GM23338 (cell line): ENCODE data around the gene ARHGAP9. TPM values are rescaled to one million over a fixed set of nuclear protein-coding genes. Genes with fewer than 3 reads are reported as not detected.

Source experiments
- CREB1 ChIP-seq: fragments of 250-450 bp; sonication (Bioruptor Pico); IDR thresholded peaks from 2 replicates; pipeline ENCODE4 v1.5.0; 2020; ENCODE audit warnings: low read depth, mild to moderate bottlenecking, moderate library complexity
- EZH2 ChIP-seq: fragments of 200-600 bp; sonication (generic); IDR thresholded peaks from one replicate; pipeline ENCODE4 v1.8.0; 2017; ENCODE audit warnings: antibody characterized with exemption, mild to moderate bottlenecking, low read depth; ENCODE audit not compliant: unreplicated experiment
- EZH2phosphoT487 ChIP-seq: fragments of 200-600 bp; sonication (generic); IDR thresholded peaks from one replicate; pipeline ENCODE4 v1.8.1; 2018; ENCODE audit warnings: antibody characterized with exemption; ENCODE audit not compliant: unreplicated experiment
- POLR2AphosphoS5 ChIP-seq: IDR thresholded peaks from 2 replicates; pipeline ENCODE4 v1.6.1; 2016; ENCODE audit warnings: antibody characterized with exemption, low read depth
- STAT1 ChIP-seq: IDR thresholded peaks from one replicate; pipeline ENCODE4 v1.6.1; 2016; ENCODE audit warnings: antibody characterized with exemption; ENCODE audit not compliant: unreplicated experiment
- ZNF114 ChIP-seq: fragments of 250-450 bp; sonication (Bioruptor Pico); IDR thresholded peaks from 2 replicates; pipeline ENCODE4 v1.5.0; 2020; ENCODE audit warnings: mild to moderate bottlenecking, moderate library complexity
- polyA plus RNA-seq: library from polyadenylated mRNA; unstranded; fragments of >200 nt; fragmentation: Nextera tagmentation; extraction: Ambion mirVana; gene quantifications from 2 replicates; pipeline ENCODE4 v1.2.1, GENCODE V29; 2016
- total RNA-seq: library from RNA; depleted of rRNA; stranded (reverse); fragments of >200 nt; shearing (Covaris generic); gene quantifications from 2 replicates; pipeline ENCODE4 v1.2.3, GENCODE V29; 2014
- TF ChIP-seq, protein P1 (sequence below): fragments of 250-450 bp; sonication (Bioruptor Pico); IDR thresholded peaks from 2 replicates; pipeline ENCODE4 v1.5.0; 2020; ENCODE audit warnings: mild to moderate bottlenecking, moderate library complexity
- TF ChIP-seq, protein P2 (sequence below): IDR thresholded peaks from one replicate; pipeline ENCODE4 v1.6.1; 2018; ENCODE audit warnings: antibody characterized with exemption; ENCODE audit not compliant: unreplicated experiment

Gene ARHGAP9
- total and polyA plus RNA-seq, 2 experiments from 2014 or later, result 4.5 to 7.1 TPM

DNA sequence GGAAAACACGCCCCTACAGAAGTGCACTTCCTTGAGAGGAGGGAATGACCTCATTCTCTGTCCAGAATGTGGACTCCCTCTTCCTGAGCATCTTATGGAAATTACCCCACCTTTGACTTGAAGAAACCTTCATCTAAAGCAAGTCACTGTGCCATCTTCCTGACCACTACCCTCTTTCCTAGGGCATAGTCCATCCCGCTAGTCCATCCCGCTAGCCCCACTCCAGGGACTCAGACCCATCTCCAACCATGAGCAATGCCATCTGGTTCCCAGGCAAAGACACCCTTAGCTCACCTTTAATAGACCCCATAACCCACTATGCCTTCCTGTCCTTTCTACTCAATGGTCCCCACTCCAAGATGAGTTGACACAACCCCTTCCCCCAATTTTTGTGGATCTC lies 29.6 kb downstream of the ARHGAP9 start (continued):
- TF ChIP-seq, protein P1, sequence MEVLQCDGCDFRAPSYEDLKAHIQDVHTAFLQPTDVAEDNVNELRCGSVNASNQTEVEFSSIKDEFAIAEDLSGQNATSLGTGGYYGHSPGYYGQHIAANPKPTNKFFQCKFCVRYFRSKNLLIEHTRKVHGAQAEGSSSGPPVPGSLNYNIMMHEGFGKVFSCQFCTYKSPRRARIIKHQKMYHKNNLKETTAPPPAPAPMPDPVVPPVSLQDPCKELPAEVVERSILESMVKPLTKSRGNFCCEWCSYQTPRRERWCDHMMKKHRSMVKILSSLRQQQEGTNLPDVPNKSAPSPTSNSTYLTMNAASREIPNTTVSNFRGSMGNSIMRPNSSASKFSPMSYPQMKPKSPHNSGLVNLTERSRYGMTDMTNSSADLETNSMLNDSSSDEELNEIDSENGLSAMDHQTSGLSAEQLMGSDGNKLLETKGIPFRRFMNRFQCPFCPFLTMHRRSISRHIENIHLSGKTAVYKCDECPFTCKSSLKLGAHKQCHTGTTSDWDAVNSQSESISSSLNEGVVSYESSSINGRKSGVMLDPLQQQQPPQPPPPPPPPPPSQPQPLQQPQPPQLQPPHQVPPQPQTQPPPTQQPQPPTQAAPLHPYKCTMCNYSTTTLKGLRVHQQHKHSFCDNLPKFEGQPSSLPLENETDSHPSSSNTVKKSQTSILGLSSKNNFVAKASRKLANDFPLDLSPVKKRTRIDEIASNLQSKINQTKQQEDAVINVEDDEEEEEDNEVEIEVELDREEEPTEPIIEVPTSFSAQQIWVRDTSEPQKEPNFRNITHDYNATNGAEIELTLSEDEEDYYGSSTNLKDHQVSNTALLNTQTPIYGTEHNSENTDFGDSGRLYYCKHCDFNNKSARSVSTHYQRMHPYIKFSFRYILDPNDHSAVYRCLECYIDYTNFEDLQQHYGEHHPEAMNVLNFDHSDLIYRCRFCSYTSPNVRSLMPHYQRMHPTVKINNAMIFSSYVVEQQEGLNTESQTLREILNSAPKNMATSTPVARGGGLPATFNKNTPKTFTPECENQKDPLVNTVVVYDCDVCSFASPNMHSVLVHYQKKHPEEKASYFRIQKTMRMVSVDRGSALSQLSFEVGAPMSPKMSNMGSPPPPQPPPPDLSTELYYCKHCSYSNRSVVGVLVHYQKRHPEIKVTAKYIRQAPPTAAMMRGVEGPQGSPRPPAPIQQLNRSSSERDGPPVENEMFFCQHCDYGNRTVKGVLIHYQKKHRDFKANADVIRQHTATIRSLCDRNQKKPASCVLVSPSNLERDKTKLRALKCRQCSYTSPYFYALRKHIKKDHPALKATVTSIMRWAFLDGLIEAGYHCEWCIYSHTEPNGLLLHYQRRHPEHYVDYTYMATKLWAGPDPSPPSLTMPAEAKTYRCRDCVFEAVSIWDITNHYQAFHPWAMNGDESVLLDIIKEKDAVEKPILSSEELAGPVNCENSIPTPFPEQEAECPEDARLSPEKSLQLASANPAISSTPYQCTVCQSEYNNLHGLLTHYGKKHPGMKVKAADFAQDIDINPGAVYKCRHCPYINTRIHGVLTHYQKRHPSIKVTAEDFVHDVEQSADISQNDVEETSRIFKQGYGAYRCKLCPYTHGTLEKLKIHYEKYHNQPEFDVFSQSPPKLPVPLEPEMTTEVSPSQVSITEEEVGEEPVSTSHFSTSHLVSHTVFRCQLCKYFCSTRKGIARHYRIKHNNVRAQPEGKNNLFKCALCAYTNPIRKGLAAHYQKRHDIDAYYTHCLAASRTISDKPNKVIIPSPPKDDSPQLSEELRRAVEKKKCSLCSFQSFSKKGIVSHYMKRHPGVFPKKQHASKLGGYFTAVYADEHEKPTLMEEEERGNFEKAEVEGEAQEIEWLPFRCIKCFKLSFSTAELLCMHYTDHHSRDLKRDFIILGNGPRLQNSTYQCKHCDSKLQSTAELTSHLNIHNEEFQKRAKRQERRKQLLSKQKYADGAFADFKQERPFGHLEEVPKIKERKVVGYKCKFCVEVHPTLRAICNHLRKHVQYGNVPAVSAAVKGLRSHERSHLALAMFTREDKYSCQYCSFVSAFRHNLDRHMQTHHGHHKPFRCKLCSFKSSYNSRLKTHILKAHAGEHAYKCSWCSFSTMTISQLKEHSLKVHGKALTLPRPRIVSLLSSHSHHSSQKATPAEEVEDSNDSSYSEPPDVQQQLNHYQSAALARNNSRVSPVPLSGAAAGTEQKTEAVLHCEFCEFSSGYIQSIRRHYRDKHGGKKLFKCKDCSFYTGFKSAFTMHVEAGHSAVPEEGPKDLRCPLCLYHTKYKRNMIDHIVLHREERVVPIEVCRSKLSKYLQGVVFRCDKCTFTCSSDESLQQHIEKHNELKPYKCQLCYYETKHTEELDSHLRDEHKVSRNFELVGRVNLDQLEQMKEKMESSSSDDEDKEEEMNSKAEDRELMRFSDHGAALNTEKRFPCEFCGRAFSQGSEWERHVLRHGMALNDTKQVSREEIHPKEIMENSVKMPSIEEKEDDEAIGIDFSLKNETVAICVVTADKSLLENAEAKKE (CRISPR knock-in tag), result no peak
- TF ChIP-seq CREB1 (CRISPR knock-in tag) (no peak), POLR2AphosphoS5 (no peak), EZH2phosphoT487 (no peak), STAT1 (no peak), EZH2 (no peak), ZNF114 (CRISPR knock-in tag) (no peak)
- TF ChIP-seq, protein P2, sequence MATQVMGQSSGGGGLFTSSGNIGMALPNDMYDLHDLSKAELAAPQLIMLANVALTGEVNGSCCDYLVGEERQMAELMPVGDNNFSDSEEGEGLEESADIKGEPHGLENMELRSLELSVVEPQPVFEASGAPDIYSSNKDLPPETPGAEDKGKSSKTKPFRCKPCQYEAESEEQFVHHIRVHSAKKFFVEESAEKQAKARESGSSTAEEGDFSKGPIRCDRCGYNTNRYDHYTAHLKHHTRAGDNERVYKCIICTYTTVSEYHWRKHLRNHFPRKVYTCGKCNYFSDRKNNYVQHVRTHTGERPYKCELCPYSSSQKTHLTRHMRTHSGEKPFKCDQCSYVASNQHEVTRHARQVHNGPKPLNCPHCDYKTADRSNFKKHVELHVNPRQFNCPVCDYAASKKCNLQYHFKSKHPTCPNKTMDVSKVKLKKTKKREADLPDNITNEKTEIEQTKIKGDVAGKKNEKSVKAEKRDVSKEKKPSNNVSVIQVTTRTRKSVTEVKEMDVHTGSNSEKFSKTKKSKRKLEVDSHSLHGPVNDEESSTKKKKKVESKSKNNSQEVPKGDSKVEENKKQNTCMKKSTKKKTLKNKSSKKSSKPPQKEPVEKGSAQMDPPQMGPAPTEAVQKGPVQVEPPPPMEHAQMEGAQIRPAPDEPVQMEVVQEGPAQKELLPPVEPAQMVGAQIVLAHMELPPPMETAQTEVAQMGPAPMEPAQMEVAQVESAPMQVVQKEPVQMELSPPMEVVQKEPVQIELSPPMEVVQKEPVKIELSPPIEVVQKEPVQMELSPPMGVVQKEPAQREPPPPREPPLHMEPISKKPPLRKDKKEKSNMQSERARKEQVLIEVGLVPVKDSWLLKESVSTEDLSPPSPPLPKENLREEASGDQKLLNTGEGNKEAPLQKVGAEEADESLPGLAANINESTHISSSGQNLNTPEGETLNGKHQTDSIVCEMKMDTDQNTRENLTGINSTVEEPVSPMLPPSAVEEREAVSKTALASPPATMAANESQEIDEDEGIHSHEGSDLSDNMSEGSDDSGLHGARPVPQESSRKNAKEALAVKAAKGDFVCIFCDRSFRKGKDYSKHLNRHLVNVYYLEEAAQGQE, result no peak
